Panc1 (cell line): ENCODE results near the gene FXYD4.
A peak's percentile ranks its signal among the peaks of the same experiment; 100 is the strongest.

Source experiments
- SIN3A ChIP-seq: IDR thresholded peaks from 2 replicates; pipeline ENCODE4 v1.6.1; 2012; ENCODE audit warnings: low read depth, mild to moderate bottlenecking, low read length, moderate library complexity, borderline replicate concordance; ENCODE audit not compliant: insufficient read depth
- TF ChIP-seq, protein P1 (sequence below): fragments of 450-650 bp; IDR thresholded peaks from 2 replicates; pipeline ENCODE4 v1.5.1; 2017; ENCODE audit warnings: mild to moderate bottlenecking

DNA sequence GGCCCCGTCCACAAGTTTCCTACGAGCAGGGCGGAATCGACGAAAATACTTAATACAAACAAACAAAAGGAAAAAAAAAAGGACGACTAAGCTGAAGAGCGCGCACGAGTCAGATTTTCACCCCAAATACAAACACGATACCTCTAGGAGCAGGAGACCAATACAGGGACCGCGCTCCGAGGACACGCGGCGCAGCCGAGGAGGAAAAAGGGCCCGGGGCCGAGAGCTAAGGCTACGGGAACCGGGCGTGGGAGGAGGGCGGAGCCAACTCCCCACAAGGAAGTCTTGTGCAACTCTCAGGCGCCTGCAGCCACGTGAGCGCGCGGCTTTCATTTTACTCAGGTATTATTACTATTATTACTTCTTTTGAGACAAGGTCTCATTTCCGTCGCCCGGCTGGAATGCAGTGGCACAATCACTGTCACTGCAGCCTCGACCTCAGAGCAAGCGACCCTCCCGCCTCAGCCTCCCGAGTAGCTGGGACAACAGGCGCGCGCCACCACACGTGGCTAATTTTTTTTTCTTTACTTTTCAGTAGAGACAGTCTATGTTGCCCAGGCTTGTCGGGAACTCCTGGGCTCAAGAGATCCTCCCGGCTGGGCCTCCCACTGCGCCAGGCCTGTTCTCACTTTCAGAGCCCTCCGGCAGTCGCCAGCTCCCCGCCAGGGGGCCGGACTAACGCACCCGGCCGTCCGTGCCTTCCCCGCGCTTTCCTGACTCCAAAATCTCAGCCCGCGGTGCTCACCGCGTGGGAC is 36.3 kb downstream of the FXYD4 start:
- TF ChIP-seq, protein P1, sequence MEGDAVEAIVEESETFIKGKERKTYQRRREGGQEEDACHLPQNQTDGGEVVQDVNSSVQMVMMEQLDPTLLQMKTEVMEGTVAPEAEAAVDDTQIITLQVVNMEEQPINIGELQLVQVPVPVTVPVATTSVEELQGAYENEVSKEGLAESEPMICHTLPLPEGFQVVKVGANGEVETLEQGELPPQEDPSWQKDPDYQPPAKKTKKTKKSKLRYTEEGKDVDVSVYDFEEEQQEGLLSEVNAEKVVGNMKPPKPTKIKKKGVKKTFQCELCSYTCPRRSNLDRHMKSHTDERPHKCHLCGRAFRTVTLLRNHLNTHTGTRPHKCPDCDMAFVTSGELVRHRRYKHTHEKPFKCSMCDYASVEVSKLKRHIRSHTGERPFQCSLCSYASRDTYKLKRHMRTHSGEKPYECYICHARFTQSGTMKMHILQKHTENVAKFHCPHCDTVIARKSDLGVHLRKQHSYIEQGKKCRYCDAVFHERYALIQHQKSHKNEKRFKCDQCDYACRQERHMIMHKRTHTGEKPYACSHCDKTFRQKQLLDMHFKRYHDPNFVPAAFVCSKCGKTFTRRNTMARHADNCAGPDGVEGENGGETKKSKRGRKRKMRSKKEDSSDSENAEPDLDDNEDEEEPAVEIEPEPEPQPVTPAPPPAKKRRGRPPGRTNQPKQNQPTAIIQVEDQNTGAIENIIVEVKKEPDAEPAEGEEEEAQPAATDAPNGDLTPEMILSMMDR: no peak
- peak; percentile 97 for TF ChIP-seq SIN3A
